ENCODE measurements around the gene NAPA.
A peak's percentile ranks its signal among the peaks of the same experiment; 100 is the strongest.

NAPA gene

GRCh38 chr19:47450478-47450877, 64.4 kb downstream of the NAPA start:
- no peak for DNase-seq

- no peak for DNase-seq
Observed at GRCh38 chr19:47448360-47448727, 66.5 kb downstream of the NAPA start.

DNA sequence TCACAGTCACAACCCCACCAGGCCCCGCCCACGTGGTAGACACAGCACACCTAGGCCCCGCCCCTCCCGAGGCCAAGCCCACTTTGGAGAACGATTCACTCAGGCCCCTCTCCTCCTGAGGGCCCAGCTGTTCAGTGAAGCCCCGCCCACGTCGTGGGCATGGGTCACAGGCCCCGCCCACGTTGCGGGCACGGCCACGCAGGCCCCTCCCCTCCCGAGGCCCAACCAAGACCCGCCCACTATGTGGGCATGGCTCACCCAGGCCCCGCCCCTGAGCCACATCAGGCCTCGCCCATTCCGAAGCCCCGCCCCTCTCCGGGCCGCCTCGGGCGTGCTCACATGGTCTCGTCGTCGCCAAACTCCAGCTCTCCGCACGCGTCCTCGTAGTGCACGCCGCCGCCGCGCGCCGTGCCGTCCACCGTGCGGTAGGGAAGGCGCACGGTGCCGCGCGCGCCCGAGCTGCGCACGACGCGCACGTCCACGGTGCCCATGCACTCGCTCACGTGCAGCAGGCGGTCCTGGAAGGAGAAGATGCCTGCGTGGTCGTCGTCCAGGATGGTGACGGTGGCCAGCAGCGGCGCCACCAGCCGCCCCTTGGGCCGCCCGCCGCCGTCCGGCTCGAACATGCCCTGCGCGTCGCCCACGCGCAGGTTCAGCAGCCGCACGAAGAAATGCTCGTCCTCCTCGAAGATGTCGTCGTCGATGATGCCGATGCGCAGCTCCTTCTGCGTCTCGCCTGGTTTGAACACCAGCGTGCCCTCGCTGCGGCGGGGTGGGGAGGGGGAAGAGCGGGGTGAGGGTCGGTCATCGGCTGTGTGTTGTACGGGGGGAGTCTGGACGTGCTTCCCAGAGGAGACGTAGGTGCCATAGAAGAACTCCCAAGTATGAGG, 67.1 kb downstream of the NAPA start:
- DNase-seq = peak; percentile 90

GRCh38 chr19:47446534-47447469, 68.1 kb downstream of the NAPA start:
- peak; percentile 67 for DNase-seq

- DNase-seq = peak; percentile 52
Observed at GRCh38 chr19:47445937-47446402, 68.9 kb downstream of the NAPA start.

GRCh38 chr19:47445527-47445926, 69.3 kb downstream of the NAPA start:
- no peak for DNase-seq

DNA sequence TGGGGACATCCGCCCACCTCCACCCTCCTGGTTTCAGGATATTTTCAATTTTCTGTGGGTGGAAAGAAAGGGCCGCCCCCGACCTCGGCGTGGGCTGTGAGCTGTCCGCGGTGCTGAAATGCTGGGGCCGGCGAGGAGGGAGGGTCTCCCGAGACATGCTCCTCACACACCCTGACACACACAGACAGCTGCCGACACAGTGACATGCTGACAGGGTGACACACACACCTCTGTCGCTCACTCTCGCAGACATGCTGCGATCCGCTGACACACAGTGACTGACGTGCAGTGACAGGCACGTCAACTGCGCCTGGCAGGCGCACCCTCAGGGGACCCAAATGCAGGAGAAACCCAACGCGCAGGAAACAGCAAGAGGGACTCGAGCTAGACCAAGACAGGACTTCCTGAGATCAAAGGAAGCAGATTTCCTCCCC, 70.5 kb downstream of the NAPA start:
- peak; percentile 42 for DNase-seq

GRCh38 chr19:47443331-47443730, 71.5 kb downstream of the NAPA start:
- no peak for DNase-seq

DNA sequence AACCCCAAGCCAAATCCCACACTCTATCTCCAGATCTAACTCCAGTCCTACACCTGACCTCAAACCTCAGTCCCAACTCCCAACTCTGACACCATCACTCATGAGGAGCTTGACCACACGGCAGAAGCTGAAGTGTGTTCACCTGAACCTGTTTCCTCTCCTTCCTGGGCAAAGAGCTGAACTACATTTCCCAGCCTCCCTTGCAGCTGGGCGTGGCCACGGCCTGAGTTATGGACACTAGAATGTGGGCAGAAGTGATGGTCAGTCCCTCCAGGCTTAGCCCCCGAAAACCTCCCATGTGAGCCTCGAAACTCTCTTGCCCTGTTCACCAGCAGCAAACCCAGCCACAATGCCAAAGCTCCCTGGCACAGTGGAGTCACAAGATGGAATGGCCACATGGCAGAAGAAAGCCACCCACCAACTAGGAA, 76.1 kb downstream of the NAPA start:
- no peak for DNase-seq

Measured in activated CD4-positive, alpha-beta T cell treated with anti-CD3 and anti-CD28 coated beads for 48 hours (primary cell).